Measurements from ENCODE around the gene MEIS2.

DNA sequence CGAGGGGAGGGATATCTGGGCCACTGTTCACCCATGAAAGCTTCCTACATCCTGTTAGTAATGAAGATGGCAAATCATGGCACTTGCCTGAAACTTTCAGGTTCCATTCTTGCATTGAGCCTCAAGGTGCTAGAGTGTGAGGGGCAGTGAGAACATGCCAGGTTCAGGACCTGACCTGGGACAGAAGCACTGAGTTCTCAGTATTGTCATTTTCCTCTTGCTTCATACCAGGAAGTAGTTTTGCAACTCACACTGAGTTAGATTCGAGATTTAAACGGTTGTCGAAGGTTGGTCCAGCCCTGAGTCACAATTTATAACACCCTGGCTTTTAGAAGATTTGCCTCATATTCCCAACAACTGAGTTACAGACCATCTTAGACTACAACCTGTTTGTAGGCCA, 11.8 kb upstream of the MEIS2 start:
- TF ChIP-seq, protein P1, sequence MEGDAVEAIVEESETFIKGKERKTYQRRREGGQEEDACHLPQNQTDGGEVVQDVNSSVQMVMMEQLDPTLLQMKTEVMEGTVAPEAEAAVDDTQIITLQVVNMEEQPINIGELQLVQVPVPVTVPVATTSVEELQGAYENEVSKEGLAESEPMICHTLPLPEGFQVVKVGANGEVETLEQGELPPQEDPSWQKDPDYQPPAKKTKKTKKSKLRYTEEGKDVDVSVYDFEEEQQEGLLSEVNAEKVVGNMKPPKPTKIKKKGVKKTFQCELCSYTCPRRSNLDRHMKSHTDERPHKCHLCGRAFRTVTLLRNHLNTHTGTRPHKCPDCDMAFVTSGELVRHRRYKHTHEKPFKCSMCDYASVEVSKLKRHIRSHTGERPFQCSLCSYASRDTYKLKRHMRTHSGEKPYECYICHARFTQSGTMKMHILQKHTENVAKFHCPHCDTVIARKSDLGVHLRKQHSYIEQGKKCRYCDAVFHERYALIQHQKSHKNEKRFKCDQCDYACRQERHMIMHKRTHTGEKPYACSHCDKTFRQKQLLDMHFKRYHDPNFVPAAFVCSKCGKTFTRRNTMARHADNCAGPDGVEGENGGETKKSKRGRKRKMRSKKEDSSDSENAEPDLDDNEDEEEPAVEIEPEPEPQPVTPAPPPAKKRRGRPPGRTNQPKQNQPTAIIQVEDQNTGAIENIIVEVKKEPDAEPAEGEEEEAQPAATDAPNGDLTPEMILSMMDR (IDR thresholded peaks at IDR 0.05) = no peak
- no peak for TF ChIP-seq POLR2A (IDR thresholded peaks at IDR 0.05)

All from thyroid gland (tissue), 4 donors.